Measurements from ENCODE around the gene TMEM8B.

Gene TMEM8B

GRCh38 chr9:35795695-35796094, 33.3 kb upstream of the TMEM8B start:
- peaks cover 6% of the 10 kb centered on the region for H3K36me3 ChIP-seq (ENCODE audit: control insufficient read depth, insufficient read depth, low read length)

GRCh38 chr9:35797311-35798109, 31.5 kb upstream of the TMEM8B start:
- H3K27ac ChIP-seq (ENCODE audit: low read depth, low read length), result no peak overlapping the region
- H3K36me3 ChIP-seq (ENCODE audit: control insufficient read depth, insufficient read depth, low read length), result peaks cover 15% of the 10 kb centered on the region
- no peak overlapping the region for H3K4me3 ChIP-seq (ENCODE audit: low read length)
- H3K9ac ChIP-seq (ENCODE audit: low read length), result no peak overlapping the region
- no peaks in the 10 kb centered on the region for H3K27me3 ChIP-seq (ENCODE audit: control insufficient read depth, insufficient read depth, low read length)
- peaks cover 10% of the 10 kb centered on the region for H3K4me1 ChIP-seq (ENCODE audit: control insufficient read depth, insufficient read depth, low read length)

More at GRCh38 chr9:35795695-35796094, 33.3 kb upstream of the TMEM8B start:
- no peak overlapping the region for H3K4me3 ChIP-seq (ENCODE audit: low read length)
- no peak overlapping the region for H3K27ac ChIP-seq (ENCODE audit: low read depth, low read length)
- H3K27me3 ChIP-seq (ENCODE audit: control insufficient read depth, insufficient read depth, low read length), result no peaks in the 10 kb centered on the region
- no peak overlapping the region for H3K9ac ChIP-seq (ENCODE audit: low read length)
- H3K4me1 ChIP-seq (ENCODE audit: control insufficient read depth, insufficient read depth, low read length), result peaks cover 13% of the 10 kb centered on the region

- Histone ChIP-seq H3K27ac (ENCODE audit: low read depth, low read length) (no peak overlapping the region), H3K4me3 (ENCODE audit: low read length) (no peak overlapping the region), H3K4me1 (ENCODE audit: control insufficient read depth, insufficient read depth, low read length) (peaks cover 2% of the 10 kb centered on the region), H3K36me3 (ENCODE audit: control insufficient read depth, insufficient read depth, low read length) (peaks cover 14% of the 10 kb centered on the region), H3K9ac (ENCODE audit: low read length) (no peak overlapping the region), H3K27me3 (ENCODE audit: control insufficient read depth, insufficient read depth, low read length) (no peaks in the 10 kb centered on the region)
These were observed 30.2 kb upstream of the TMEM8B start for GRCh38 chr9:35798658-35799374.

- Histone ChIP-seq H3K9ac (ENCODE audit: low read length) (no peak overlapping the region), H3K4me3 (ENCODE audit: low read length) (no peak overlapping the region), H3K36me3 (ENCODE audit: control insufficient read depth, insufficient read depth, low read length) (peaks cover 20% of the 10 kb centered on the region), H3K4me1 (ENCODE audit: control insufficient read depth, insufficient read depth, low read length) (no peaks in the 10 kb centered on the region), H3K27me3 (ENCODE audit: control insufficient read depth, insufficient read depth, low read length) (no peaks in the 10 kb centered on the region), H3K27ac (ENCODE audit: low read depth, low read length) (no peak overlapping the region)
These were observed 28.5 kb upstream of the TMEM8B start for GRCh38 chr9:35800530-35800929.

GRCh38 chr9:35801328-35802128, 27.5 kb upstream of the TMEM8B start:
- H3K27me3 ChIP-seq (ENCODE audit: control insufficient read depth, insufficient read depth, low read length), result no peaks in the 10 kb centered on the region
- no peak overlapping the region for H3K4me3 ChIP-seq (ENCODE audit: low read length)
- H3K9ac ChIP-seq (ENCODE audit: low read length), result no peak overlapping the region
- no peak overlapping the region for H3K27ac ChIP-seq (ENCODE audit: low read depth, low read length)
- H3K4me1 ChIP-seq (ENCODE audit: control insufficient read depth, insufficient read depth, low read length), result no peaks in the 10 kb centered on the region
- peaks cover 28% of the 10 kb centered on the region for H3K36me3 ChIP-seq (ENCODE audit: control insufficient read depth, insufficient read depth, low read length)

- peaks cover 40% of the 10 kb centered on the region for H3K36me3 ChIP-seq (ENCODE audit: control insufficient read depth, insufficient read depth, low read length)
- no peak overlapping the region for H3K9ac ChIP-seq (ENCODE audit: low read length)
- H3K4me3 ChIP-seq (ENCODE audit: low read length), result no peak overlapping the region
- H3K27ac ChIP-seq (ENCODE audit: low read depth, low read length), result no peak overlapping the region
- H3K27me3 ChIP-seq (ENCODE audit: control insufficient read depth, insufficient read depth, low read length), result no peaks in the 10 kb centered on the region
- no peaks in the 10 kb centered on the region for H3K4me1 ChIP-seq (ENCODE audit: control insufficient read depth, insufficient read depth, low read length)
These were observed 22.9 kb upstream of the TMEM8B start for GRCh38 chr9:35806101-35806500.

GRCh38 chr9:35808433-35808832, 20.6 kb upstream of the TMEM8B start:
- Histone ChIP-seq H3K4me3 (ENCODE audit: low read length) (no peak overlapping the region), H3K4me1 (ENCODE audit: control insufficient read depth, insufficient read depth, low read length) (peaks cover 7% of the 10 kb centered on the region), H3K27me3 (ENCODE audit: control insufficient read depth, insufficient read depth, low read length) (no peaks in the 10 kb centered on the region), H3K36me3 (ENCODE audit: control insufficient read depth, insufficient read depth, low read length) (peaks cover 29% of the 10 kb centered on the region), H3K27ac (ENCODE audit: low read depth, low read length) (no peak overlapping the region), H3K9ac (ENCODE audit: low read length) (no peak overlapping the region)

- H3K27me3 ChIP-seq (ENCODE audit: control insufficient read depth, insufficient read depth, low read length), result no peaks in the 10 kb centered on the region
- peaks cover 16% of the 10 kb centered on the region for H3K4me1 ChIP-seq (ENCODE audit: control insufficient read depth, insufficient read depth, low read length)
- H3K9ac ChIP-seq (ENCODE audit: low read length), result no peak overlapping the region
- H3K4me3 ChIP-seq (ENCODE audit: low read length), result no peak overlapping the region
- H3K36me3 ChIP-seq (ENCODE audit: control insufficient read depth, insufficient read depth, low read length), result peaks cover 28% of the 10 kb centered on the region
- H3K27ac ChIP-seq (ENCODE audit: low read depth, low read length), result no peak overlapping the region
These were observed 18.9 kb upstream of the TMEM8B start for GRCh38 chr9:35810122-35810521.

GRCh38 chr9:35811381-35812024, 17.5 kb upstream of the TMEM8B start:
- Histone ChIP-seq H3K9ac (ENCODE audit: low read length) (no peak overlapping the region), H3K4me3 (ENCODE audit: low read length) (peak overlapping the region; percentile 53), H3K27me3 (ENCODE audit: control insufficient read depth, insufficient read depth, low read length) (no peaks in the 10 kb centered on the region), H3K27ac (ENCODE audit: low read depth, low read length) (no peak overlapping the region), H3K4me1 (ENCODE audit: control insufficient read depth, insufficient read depth, low read length) (peaks cover 16% of the 10 kb centered on the region), H3K36me3 (ENCODE audit: control insufficient read depth, insufficient read depth, low read length) (peaks cover 16% of the 10 kb centered on the region)

GRCh38 chr9:35812025-35812602, 16.9 kb upstream of the TMEM8B start, which contains the start of gene SPAG8:
TSS of gene SPAG8 (minus strand) at chr9:35812262. CDS start at chr9:35812147, 115 bp downstream.
- Histone ChIP-seq H3K27ac (ENCODE audit: low read depth, low read length) (peak within 1 kb of the TSS; percentile 81), H3K4me1 (ENCODE audit: control insufficient read depth, insufficient read depth, low read length) (peaks cover 16% of the 10 kb centered on the region), H3K9ac (ENCODE audit: low read length) (peak within 1 kb of the TSS; percentile 13), H3K4me3 (ENCODE audit: low read length) (peak within 1 kb of the TSS; percentile 53), H3K36me3 (ENCODE audit: control insufficient read depth, insufficient read depth, low read length) (peaks cover 12% of the 10 kb centered on the region), H3K27me3 (ENCODE audit: control insufficient read depth, insufficient read depth, low read length) (no peaks in the 10 kb centered on the region)

GRCh38 chr9:35813434-35814105, 15.5 kb upstream of the TMEM8B start:
- Histone ChIP-seq H3K4me1 (ENCODE audit: control insufficient read depth, insufficient read depth, low read length) (peaks cover 16% of the 10 kb centered on the region), H3K36me3 (ENCODE audit: control insufficient read depth, insufficient read depth, low read length) (peaks cover 6% of the 10 kb centered on the region), H3K4me3 (ENCODE audit: low read length) (peak overlapping the region; percentile 2), H3K27me3 (ENCODE audit: control insufficient read depth, insufficient read depth, low read length) (no peaks in the 10 kb centered on the region), H3K9ac (ENCODE audit: low read length) (no peak overlapping the region), H3K27ac (ENCODE audit: low read depth, low read length) (peak overlapping the region; percentile 95)
